ENCODE results near the gene SAPCD2. TPM values are rescaled to one million over a fixed set of nuclear protein-coding genes. Genes with fewer than 3 reads are reported as not detected.

The SAPCD2 gene
- total RNA-seq, 3 donors from 2014 or later: 2.7 to 11.2 (median 6.0) TPM

DNA sequence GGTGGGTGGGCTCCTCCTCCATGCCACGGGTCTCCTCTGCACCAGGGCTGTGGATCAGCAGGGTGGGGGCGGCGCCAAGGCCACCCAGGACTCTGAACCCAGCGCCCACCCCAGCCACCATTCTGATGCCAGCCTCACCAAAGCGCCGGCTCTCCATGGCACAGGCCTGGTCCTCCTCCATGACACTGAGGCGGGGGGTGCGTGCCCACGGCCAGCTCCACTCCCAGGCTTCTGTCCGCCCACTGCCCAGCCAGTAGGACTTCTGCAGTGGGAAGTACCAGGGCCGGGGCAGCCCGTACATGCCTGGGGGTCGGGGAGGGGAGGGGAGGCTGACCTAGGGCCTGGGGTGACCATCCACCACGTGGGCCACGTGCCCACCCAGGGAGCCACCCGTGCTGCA is 53.9 kb downstream of the SAPCD2 start:
- no peak for ATAC-seq
- peaks cover 3% of the 10 kb centered on the region for H3K4me1 ChIP-seq (ENCODE audit: low read depth)
- no peaks in the 10 kb centered on the region for H3K36me3 ChIP-seq (ENCODE audit: low read depth)
- no peak for TF ChIP-seq CTCF (IDR thresholded peaks at IDR 0.05)
- no peak overlapping the region for H3K4me3 ChIP-seq
- intact Hi-C loops (cut with DNase I, micrococcal nuclease): no loop called here
- no peak for DNase-seq
- no peaks in the 10 kb centered on the region for H3K9me3 ChIP-seq

- DNase-seq: no peak
- no peak for TF ChIP-seq CTCF (IDR thresholded peaks at IDR 0.05)
- H3K36me3 ChIP-seq (ENCODE audit: low read depth): no peaks in the 10 kb centered on the region
- no peaks in the 10 kb centered on the region for H3K4me1 ChIP-seq (ENCODE audit: low read depth)
- no peak for ATAC-seq
- intact Hi-C loops (cut with DNase I, micrococcal nuclease): no loop called here
- no peak overlapping the region for H3K4me3 ChIP-seq
- no peaks in the 10 kb centered on the region for H3K9me3 ChIP-seq
Observed at GRCh38 chr9:137015976-137016375, 54.4 kb downstream of the SAPCD2 start.

DNA sequence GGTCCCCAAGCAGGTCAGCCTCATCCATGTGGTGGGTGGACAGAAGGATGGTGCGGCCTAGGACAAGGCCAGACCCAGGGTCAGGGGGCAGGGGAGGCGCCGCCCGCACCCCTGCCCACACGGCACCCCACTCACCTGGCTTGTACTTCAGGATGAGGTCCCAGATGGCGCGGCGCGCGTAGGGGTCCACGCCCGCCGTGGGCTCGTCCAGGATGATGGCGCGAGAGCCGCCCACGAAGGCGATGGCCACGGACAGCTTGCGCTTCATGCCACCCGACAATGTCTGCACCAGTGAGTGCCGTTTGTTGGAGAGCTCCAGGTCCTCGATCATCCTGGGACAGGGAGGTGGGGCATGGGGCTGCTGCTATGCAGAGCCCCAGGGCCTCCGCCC is 54.8 kb downstream of the SAPCD2 start:
- TF ChIP-seq CTCF (IDR thresholded peaks at IDR 0.05): no peak
- intact Hi-C loops (cut with DNase I, micrococcal nuclease): no loop called here
- DNase-seq (no peak), ATAC-seq (no peak)
- Histone ChIP-seq H3K4me1 (ENCODE audit: low read depth) (no peaks in the 10 kb centered on the region), H3K4me3 (no peak overlapping the region), H3K9me3 (no peaks in the 10 kb centered on the region), H3K36me3 (ENCODE audit: low read depth) (no peaks in the 10 kb centered on the region)

- DNase-seq (no peak), ATAC-seq (no peak)
- intact Hi-C loops (cut with DNase I, micrococcal nuclease): no loop called here
- Histone ChIP-seq H3K4me3 (no peak overlapping the region), H3K36me3 (ENCODE audit: low read depth) (no peaks in the 10 kb centered on the region), H3K9me3 (no peaks in the 10 kb centered on the region), H3K4me1 (ENCODE audit: low read depth) (no peaks in the 10 kb centered on the region)
- no peak for TF ChIP-seq CTCF (IDR thresholded peaks at IDR 0.05)
Observed at GRCh38 chr9:137014776-137015539, 55.4 kb downstream of the SAPCD2 start.

- no peak for ATAC-seq
- TF ChIP-seq CTCF (IDR thresholded peaks at IDR 0.05): no peak
- intact Hi-C loops (cut with DNase I, micrococcal nuclease): no loop called here
Observed at GRCh38 chr9:137014166-137014565, 56.2 kb downstream of the SAPCD2 start.

GRCh38 chr9:137013571-137013940 is 56.8 kb downstream of the SAPCD2 start:
- no peaks in the 10 kb centered on the region for H3K9me3 ChIP-seq
- no peak overlapping the region for H3K4me3 ChIP-seq
- H3K36me3 ChIP-seq (ENCODE audit: low read depth): no peaks in the 10 kb centered on the region
- TF ChIP-seq CTCF (IDR thresholded peaks at IDR 0.05): no peak
- H3K4me1 ChIP-seq (ENCODE audit: low read depth): no peaks in the 10 kb centered on the region
- DNase-seq: no peak
- ATAC-seq: no peak
- intact Hi-C loops (cut with DNase I, micrococcal nuclease): no loop called here

More at GRCh38 chr9:137014166-137014565, 56.2 kb downstream of the SAPCD2 start:
- Histone ChIP-seq H3K36me3 (ENCODE audit: low read depth) (no peaks in the 10 kb centered on the region), H3K9me3 (no peaks in the 10 kb centered on the region), H3K4me3 (no peak overlapping the region), H3K4me1 (ENCODE audit: low read depth) (no peaks in the 10 kb centered on the region)
- DNase-seq: no peak
